HCT116 (cell line): Measurements from ENCODE around the gene MGAT4C.

ENCODE experiments used
- CTCF ChIP-seq, 3 experiments: fragments of 200-600 bp in 1 of 3; sonication (generic) in 1 of 3; IDR thresholded peaks in 2 of 3; conservative IDR thresholded peaks in 1 of 3; 2 replicates each; pipeline ENCODE4 v1.5.1; 2012 to 2017; ENCODE audit warnings: low read depth in 2 of 3, low read length in 2 of 3, antibody characterized with exemption in 1 of 3, borderline replicate concordance in 1 of 3, control low read depth in 1 of 3, mild to moderate bottlenecking in 1 of 3, mixed read lengths in 1 of 3, mixed run types in 1 of 3, moderate library complexity in 1 of 3; ENCODE audit not compliant: insufficient read depth in 1 of 3
- EZH2phosphoT487 ChIP-seq: fragments of 200-600 bp; IDR thresholded peaks from 2 replicates; pipeline ENCODE4 v1.6.1; 2018; ENCODE audit warnings: antibody characterized with exemption, borderline replicate concordance

- peak; percentile 34 to 64 (median 40); a peak in 4 of 6 replicates for TF ChIP-seq CTCF (IDR thresholded peaks at IDR 0.05 in 2 of 3, conservative IDR thresholded peaks at IDR 0.05 in 1 of 3; ENCODE audit: borderline replicate concordance in 1 of 3, insufficient read depth in 1 of 3, low read depth in 2 of 3, low read length in 2 of 3)
- TF ChIP-seq EZH2phosphoT487, result no peak
Measured at GRCh38 chr12:85951823-85952222, 304.4 kb downstream of the MGAT4C start.
